SJSA1 (cell line): ENCODE data around the gene C1orf167. TPM values are rescaled to one million over a fixed set of nuclear protein-coding genes. Genes with fewer than 3 reads are reported as not detected.

Source experiments
- DNase-seq, 2 experiments: peaks; one replicate each; pipeline ENCODE4 v3.0.0-alpha.2; 2015 to 2020; ENCODE audit warnings: low spot score in 2 of 2, low read depth in 1 of 2
- H3K27ac ChIP-seq: fragments of 250-450 bp; sonication (Bioruptor Pico); 2 replicates; pipeline ENCODE4 v1.5.1; 2020; ENCODE audit warnings: mild to moderate bottlenecking, moderate library complexity
- H3K27me3 ChIP-seq: fragments of 250-450 bp; sonication (Bioruptor Pico); replicated peaks from 2 replicates; pipeline ENCODE4 v1.5.1; 2020; ENCODE audit warnings: mild to moderate bottlenecking, moderate library complexity
- H3K36me3 ChIP-seq: fragments of 250-450 bp; sonication (Bioruptor Pico); 2 replicates; pipeline ENCODE4 v1.5.1; 2020; ENCODE audit warnings: mild to moderate bottlenecking
- H3K4me1 ChIP-seq: fragments of 250-450 bp; sonication (Bioruptor Pico); replicated peaks from 2 replicates; pipeline ENCODE4 v1.6.1; 2021; ENCODE audit warnings: mild to moderate bottlenecking
- H3K4me3 ChIP-seq: fragments of 250-450 bp; sonication (Bioruptor Pico); 2 replicates; pipeline ENCODE4 v1.5.1; 2020; ENCODE audit warnings: mild to moderate bottlenecking
- H3K9me3 ChIP-seq: fragments of 250-450 bp; sonication (Bioruptor Pico); replicated peaks from 2 replicates; pipeline ENCODE4 v1.5.1; 2020; ENCODE audit warnings: mild to moderate bottlenecking
- total RNA-seq: library from RNA; depleted of rRNA; stranded (reverse); fragments of >200 nt; shearing (Covaris generic); gene quantifications from 2 replicates; pipeline ENCODE4 v1.2.3, GENCODE V29; 2014

Gene C1orf167
- total RNA-seq, 1 experiment from 2014 or later = not detected

DNA sequence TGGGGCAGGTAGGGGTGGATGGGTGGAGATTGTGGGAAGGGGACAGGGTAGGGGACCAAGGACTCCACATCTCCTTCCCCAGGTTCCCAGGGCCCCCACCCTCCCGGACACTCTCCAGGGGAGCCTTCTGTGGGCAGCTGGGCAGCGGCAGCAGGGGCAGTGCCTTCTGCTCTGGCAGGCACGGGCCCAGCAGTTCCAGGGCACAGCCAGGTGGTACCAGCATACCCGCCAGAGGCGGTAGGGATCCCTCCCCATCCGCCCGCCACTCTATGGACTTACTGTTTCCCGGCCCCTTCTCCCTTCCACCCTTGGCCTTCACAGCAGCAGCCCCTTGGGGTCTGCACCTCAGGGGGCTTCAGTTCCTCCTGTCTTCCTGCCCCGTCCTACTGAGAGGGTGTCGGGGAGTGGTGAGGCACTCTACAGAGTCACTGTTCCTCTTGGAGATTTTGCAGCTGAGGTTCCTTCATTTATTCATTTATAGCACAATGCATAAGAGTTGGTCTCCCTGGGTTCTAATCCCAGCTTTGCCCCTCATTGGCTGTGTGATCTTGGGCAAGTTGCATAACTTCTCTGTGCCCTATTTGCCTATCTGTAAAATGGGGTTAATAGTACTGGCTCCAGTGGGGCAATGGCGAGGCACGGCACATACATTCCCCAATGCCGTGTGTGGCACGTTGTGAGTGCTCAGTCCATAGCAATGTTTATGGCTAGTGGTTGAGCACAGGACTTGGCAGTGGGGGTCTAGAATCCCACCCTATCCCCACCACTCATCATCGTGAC is 17.0 kb downstream of the C1orf167 start:
- H3K4me3 ChIP-seq = no peak overlapping the region
- no peak for DNase-seq
- H3K27me3 ChIP-seq = 0 out of 2 replicates have a peak, but pooled peaks cover 4% of the 10 kb centered on the region
- no peaks in the 10 kb centered on the region for H3K36me3 ChIP-seq
- H3K9me3 ChIP-seq = no peaks in the 10 kb centered on the region
- H3K27ac ChIP-seq = no peak overlapping the region
- H3K4me1 ChIP-seq = no peaks in the 10 kb centered on the region

DNA sequence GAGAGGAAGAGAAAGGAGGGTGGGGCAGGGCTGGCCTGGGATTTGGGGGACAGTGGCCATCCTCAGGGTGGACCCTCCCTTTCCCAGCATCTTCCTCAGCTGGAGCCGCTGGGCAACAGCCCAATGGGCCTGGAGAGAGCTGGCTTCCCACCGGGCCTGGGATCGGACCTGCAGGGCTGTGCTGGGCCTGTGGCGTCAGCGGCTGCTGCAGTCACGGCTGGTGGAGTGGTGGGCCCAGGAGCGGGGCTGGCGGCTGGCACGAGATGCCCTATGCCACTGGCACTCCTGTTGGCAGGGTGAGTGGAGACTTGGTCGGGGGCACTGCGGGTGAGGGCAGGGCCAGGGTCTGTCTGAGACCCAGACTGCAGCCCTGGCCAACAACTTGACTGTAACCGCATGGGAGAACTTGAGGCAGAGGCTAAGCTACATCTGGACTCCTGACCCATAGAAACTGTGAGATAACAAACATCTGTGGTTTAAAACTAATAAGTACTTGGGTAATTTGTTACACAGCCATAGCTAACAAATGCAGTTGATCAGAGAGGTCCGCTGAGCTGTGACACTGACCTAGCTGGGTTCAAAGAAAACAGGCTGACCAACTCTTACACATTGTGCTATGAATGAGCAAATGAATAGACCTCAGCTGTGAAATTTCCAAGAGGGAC is 17.9 kb downstream of the C1orf167 start:
- H3K36me3 ChIP-seq = no peaks in the 10 kb centered on the region
- no peaks in the 10 kb centered on the region for H3K9me3 ChIP-seq
- no peaks in the 10 kb centered on the region for H3K27me3 ChIP-seq
- H3K27ac ChIP-seq = no peak overlapping the region
- no peak for DNase-seq
- H3K4me1 ChIP-seq = peaks cover 2% of the 10 kb centered on the region
- no peak overlapping the region for H3K4me3 ChIP-seq

DNA sequence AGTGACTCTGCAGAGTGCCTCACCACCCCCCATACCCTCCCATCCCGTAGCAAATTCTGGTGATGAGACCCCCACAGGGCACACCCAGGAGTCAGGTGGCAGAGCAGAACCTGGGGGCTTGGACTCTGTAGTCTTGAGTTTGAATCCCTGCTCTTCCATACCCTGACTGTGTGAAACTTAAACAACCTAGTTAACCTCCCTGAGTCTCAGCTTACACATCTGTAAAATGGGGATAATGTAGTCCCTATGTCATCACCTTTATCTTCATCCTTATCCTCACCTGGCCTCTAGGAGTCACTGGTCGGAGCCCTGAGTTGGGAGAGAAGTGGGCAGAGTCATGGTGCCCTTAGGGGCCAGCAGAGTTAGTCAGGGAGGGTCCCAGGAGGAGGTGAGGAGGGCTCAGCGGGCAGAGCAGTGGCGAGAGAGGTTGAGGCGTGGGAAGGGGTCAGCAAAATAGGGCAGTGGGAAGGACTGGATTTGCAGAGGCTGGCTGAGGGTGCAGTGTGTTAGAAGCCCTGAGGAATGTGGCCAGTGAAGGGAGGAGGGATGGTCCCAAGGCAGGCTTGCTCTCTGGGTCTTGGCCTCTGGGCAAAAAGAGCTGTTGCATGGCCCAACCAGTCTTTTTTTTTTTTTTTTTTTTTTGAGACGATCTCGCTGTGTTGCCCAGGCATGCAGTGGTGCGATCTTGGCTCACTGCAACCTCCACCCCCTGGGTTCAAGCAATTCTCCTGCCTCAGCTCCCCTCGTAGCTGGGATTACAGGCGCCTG is 18.6 kb downstream of the C1orf167 start:
- Histone ChIP-seq H3K27ac (no peak overlapping the region), H3K4me3 (no peak overlapping the region), H3K4me1 (peaks cover 9% of the 10 kb centered on the region), H3K27me3 (no peaks in the 10 kb centered on the region), H3K9me3 (0 out of 2 replicates have a peak, but pooled peaks cover 2% of the 10 kb centered on the region), H3K36me3 (no peaks in the 10 kb centered on the region)
- no peak for DNase-seq

DNA sequence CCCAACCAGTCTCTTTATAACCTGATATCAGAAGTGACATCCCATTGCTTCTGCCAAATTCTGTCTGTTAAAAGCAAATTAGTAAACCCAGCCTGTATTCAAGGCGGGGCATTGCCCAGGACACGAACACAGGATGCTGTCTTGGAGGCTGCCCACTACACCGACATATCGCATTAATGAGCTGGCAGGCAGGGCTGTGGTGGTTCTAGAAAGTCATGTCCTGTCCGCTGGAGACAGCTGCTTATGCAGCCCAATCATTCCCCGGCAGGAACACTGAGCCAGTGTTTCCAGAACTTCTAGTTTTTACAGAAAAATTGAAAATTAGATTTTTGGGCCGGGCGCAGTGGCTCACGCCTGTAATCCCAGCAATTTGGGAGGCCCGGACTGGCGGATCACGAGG is 19.3 kb downstream of the C1orf167 start:
- Histone ChIP-seq H3K27me3 (no peaks in the 10 kb centered on the region), H3K36me3 (no peaks in the 10 kb centered on the region), H3K9me3 (0 out of 2 replicates have a peak, but pooled peaks cover 2% of the 10 kb centered on the region), H3K4me1 (peaks cover 9% of the 10 kb centered on the region), H3K4me3 (no peak overlapping the region), H3K27ac (no peak overlapping the region)
- DNase-seq = no peak

DNA sequence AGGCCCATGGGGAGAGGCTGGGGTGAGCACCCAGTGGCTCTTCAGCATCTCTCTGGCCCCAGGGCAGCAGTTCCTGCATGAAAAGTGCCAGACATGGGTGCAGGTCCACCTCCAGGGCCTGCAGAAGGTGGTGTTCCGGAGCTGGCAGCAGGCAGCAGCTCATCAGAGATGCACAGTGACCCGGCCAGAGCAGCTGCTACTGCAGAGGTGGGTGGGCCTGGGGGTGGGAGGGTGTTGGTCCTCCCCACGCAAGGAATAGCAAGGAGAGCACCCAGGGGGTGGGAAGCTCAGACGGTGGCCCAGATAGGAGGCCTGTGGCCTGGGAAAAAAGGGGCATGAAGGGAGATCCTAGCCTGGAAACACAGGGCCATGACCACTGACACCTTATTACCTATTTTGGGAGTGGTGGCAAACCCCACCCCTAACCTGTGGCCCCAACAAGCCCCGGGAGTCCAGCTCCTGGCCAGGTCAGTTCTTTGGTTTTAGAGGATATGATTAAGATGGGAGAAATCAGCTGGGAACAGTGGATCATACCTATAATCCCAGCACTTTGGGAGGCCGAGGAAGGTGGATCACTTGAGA is 20.2 kb downstream of the C1orf167 start:
- H3K27me3 ChIP-seq = no peaks in the 10 kb centered on the region
- H3K27ac ChIP-seq = no peak overlapping the region
- DNase-seq = no peak
- peaks cover 11% of the 10 kb centered on the region for H3K4me1 ChIP-seq
- H3K4me3 ChIP-seq = no peak overlapping the region
- 0 out of 2 replicates have a peak, but pooled peaks cover 2% of the 10 kb centered on the region for H3K9me3 ChIP-seq
- H3K36me3 ChIP-seq = no peaks in the 10 kb centered on the region

DNA sequence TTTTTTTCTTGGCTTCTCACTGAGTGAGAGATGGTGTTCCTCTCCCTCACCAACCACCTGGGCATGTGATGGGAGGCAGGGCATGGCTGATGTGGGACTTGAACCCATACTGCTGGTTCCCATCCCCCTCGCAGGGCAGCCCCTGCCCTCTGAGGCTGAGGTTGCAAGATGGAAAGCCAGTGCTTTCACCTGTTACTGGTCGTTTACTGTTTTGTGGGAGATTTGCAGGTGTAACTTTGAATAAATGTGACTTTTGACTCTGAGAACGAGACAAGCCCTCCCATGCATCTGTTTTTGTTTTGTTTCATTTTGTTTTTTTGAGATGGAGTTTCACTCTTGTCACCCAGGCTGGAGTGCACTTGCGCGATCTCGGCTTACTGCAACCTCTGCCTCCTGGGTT is 21.6 kb downstream of the C1orf167 start:
- no peak overlapping the region for H3K4me3 ChIP-seq
- H3K9me3 ChIP-seq = 0 out of 2 replicates have a peak, but pooled peaks cover 2% of the 10 kb centered on the region
- no peaks in the 10 kb centered on the region for H3K27me3 ChIP-seq
- no peak overlapping the region for H3K27ac ChIP-seq
- H3K4me1 ChIP-seq = peaks cover 19% of the 10 kb centered on the region
- DNase-seq = no peak
- no peaks in the 10 kb centered on the region for H3K36me3 ChIP-seq

DNA sequence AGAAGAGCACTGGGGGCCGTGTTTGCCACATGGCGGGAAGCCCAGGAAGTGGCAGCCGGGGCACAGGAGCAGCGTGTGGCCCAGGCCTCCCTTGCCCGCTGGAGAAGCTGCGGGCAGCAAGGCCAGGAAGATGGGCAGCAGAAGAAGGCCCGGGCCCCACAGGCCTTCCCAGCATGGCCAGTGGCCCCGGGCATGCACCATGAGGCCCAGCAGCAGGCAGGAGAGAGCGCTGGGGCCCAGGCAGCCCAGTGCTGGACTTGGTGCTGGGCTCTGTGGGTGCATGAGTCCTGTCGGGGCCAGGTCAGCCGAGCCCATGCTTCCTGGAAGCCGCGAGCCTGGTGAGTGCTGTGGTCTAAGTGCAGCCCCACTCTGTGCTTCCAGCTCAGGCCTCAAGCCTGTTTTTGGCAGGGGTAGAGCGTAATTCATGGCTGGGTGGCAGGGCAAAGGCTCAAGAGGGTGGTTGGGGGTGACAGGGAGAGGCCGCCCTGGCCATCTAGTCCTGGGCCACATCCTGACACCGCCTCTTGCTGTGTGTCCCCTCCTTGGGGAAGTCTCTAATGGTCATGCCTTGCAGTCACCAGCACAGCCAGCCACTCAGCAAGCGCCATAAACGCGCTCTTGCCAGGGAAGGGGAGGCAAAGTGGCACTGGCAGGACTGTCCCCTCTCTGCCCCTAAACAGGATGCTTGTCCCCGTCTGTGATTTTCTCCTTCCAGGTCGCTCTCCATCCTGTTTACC is 22.4 kb downstream of the C1orf167 start:
- Histone ChIP-seq H3K27me3 (no peaks in the 10 kb centered on the region), H3K27ac (no peak overlapping the region), H3K4me3 (no peak overlapping the region), H3K4me1 (peaks cover 19% of the 10 kb centered on the region), H3K9me3 (0 out of 2 replicates have a peak, but pooled peaks cover 2% of the 10 kb centered on the region), H3K36me3 (no peaks in the 10 kb centered on the region)
- DNase-seq = no peak

DNA sequence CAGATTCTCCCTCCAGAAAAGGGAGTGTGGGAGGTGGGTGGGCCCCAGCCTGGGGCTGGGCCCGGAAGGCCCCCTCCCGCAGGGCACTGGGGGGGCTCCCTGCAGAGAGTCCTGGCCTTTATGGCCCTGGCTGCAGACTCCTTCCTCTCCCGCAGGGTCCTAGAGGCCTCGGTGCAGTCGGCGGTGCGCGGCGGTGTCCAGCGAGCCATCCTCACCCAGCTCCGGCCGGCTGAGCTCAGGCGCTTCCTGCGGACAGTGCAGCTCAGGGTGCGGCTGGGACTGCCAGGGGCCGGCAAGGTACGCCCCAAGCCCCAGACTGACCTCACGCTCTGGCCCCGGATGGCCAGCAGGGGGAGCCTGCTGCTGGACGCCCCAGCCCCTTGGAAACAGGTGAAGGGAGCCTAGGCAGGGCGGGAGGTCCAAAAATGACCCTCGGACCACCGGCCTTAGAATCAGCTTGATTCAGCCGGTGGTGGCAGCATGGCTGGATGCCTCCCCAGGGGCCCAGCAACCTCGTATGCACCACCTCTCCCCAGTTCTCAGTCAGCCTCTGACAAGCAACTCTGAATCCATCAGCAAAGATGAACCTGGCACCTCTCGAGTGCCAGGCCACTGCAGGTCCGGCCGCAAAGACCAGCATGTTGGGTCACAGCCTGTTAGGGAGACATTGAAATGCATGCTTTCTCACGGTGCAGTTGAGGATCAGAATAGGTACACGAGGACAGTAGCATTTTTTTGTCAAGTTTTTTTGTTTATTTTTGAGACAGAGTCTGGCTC is 23.2 kb downstream of the C1orf167 start:
- peak; percentile 51 to 62 for DNase-seq
- Histone ChIP-seq H3K27me3 (no peaks in the 10 kb centered on the region), H3K4me3 (no peak overlapping the region), H3K36me3 (no peaks in the 10 kb centered on the region), H3K4me1 (peaks cover 20% of the 10 kb centered on the region), H3K27ac (no peak overlapping the region), H3K9me3 (0 out of 2 replicates have a peak, but pooled peaks cover 2% of the 10 kb centered on the region)

DNA sequence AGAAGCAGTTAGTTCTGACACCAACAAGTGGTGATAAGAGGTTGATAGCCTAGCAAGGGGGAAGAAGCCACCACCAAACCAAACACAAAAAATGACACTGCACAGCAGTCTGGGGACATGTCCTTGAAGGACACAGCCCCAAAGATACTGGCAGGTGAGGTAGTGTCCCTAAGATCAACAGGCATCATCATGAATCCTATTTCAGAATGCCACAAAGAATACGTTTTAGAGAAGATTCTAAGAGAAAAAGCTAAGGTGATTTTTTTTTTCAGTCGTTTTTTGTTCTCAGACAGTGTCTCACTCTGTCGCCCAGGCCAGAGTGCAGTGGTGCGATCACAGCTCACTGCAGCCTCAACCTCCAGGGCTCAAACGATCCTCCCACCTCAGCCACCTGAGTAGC is 24.2 kb downstream of the C1orf167 start:
- Histone ChIP-seq H3K4me3 (no peak overlapping the region), H3K27ac (no peak overlapping the region), H3K36me3 (no peaks in the 10 kb centered on the region), H3K9me3 (0 out of 2 replicates have a peak, but pooled peaks cover 2% of the 10 kb centered on the region), H3K4me1 (peaks cover 30% of the 10 kb centered on the region), H3K27me3 (no peaks in the 10 kb centered on the region)
- no peak for DNase-seq

DNA sequence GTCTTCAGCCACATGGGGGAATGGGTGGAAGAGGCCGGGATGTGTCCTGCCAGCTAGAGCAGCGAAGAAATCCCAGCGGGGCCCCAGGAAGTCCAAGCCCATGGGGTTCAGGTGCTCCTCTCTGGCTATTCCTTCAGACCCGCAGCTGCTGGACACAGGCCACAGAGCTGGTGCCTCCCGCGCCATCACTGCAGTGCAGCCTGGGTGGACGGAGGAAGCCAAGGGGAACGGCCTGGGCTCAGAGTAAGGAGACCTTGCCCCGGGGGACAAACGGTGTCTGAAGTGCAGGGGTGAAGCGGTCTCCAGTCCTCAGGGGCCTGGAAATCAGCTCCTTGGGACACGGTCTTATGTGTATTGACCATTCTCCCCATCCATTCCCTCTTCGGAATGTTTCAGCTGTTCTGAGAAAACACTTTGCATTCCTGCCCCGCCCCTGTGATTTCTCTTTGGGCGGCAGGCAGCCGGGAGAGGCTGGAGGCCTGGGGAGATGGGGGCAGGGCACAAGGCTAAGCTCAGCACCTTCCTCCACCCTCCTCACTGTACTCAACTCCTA is 25.3 kb downstream of the C1orf167 start:
- 0 out of 2 replicates have a peak, but pooled peaks cover 2% of the 10 kb centered on the region for H3K9me3 ChIP-seq
- H3K27ac ChIP-seq = no peak overlapping the region
- H3K27me3 ChIP-seq = no peaks in the 10 kb centered on the region
- H3K36me3 ChIP-seq = no peaks in the 10 kb centered on the region
- no peak overlapping the region for H3K4me3 ChIP-seq
- peak in 1 of 2 experiments; percentile 25 for DNase-seq
- H3K4me1 ChIP-seq = peaks cover 33% of the 10 kb centered on the region

DNA sequence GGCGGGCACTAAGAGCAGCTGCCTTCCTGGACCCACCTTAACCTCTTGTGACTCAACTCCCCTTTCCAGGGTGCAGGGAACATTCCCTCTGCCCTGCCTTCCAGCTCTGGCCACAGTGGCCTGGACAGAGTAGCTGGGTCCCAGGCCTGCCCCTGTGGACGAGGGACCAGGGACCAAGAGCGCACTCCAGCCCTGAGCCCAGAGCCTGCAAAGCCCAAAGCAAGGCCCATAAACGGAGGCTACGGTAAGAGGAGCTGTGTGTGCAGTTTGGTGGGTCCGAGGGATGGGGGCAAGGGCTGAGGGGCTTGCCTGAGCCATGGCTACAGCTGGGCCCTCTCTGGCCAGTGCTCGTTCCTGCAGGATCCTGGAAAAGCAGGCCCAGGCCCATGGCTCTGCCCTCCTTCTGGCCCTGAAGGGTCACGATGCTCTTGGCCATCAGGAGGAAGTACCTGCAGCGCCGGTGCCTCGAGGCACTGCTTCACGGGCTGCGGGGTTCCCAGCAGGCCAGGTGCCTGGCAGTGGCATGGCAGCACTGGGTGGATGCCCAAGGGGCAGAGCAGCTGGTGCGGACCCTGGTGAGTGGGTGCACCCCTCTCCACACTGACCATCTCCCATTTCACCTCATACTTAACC is 25.9 kb downstream of the C1orf167 start:
- Histone ChIP-seq H3K4me1 (peaks cover 33% of the 10 kb centered on the region), H3K27me3 (no peaks in the 10 kb centered on the region), H3K4me3 (no peak overlapping the region), H3K27ac (no peak overlapping the region), H3K36me3 (no peaks in the 10 kb centered on the region), H3K9me3 (0 out of 2 replicates have a peak, but pooled peaks cover 2% of the 10 kb centered on the region)
- DNase-seq = no peak
